SK-N-SH (cell line): ENCODE results near the gene SPDYA. TPM values are rescaled to one million over a fixed set of nuclear protein-coding genes. Genes with fewer than 3 reads are reported as not detected.

Experiments used
- CTCF ChIA-PET: fragments of 300-600, 350-600 bp; formaldehyde crosslinking; extraction: SDS; loops from one replicate; lab custom pipeline; 2021; lab: Yijun Ruan, JAX
- POLR2A ChIA-PET: fragments of 350-600 bp; sonication (Branson Sonifier 250); formaldehyde crosslinking; extraction: SDS; loops from one replicate; lab custom pipeline; 2020; ENCODE audit warnings: antibody characterized with exemption, inconsistent platforms; lab: Yijun Ruan, JAX
- DNase-seq: peaks from one replicate; pipeline ENCODE4 v3.0.0; 2012
- H2AFZ ChIP-seq: fragments of 200-600 bp; sonication (generic); 2 replicates; pipeline ENCODE4 v1.8.1; 2016; ENCODE audit warnings: antibody characterized with exemption, mild to moderate bottlenecking, low read depth
- H3F3A ChIP-seq: fragments of 200-600 bp; sonication (generic); replicated peaks from 2 replicates; pipeline ENCODE3; 2016; ENCODE audit warnings: antibody characterized with exemption, mild to moderate bottlenecking; ENCODE audit not compliant: insufficient read depth
- H3K27ac ChIP-seq, 2 experiments: fragments of 200-500 bp in 1 of 2; fragments of 200-600 bp in 1 of 2; sonication (Bioruptor generic) in 1 of 2; sonication (generic), shearing (Covaris generic) in 1 of 2; 2 replicates each; pipeline versions ENCODE4 v1.5.1 to v1.6.1; 2014 to 2016; ENCODE audit warnings: low read depth in 2 of 2, inconsistent platforms in 1 of 2, low read length in 1 of 2, mild to moderate bottlenecking in 1 of 2, mixed read lengths in 1 of 2
- H3K27me3 ChIP-seq: fragments of 200-600 bp; sonication (generic), shearing (Covaris generic); 2 replicates; pipeline ENCODE4 v1.6.1; 2016; ENCODE audit warnings: mixed run types; ENCODE audit not compliant: insufficient read depth
- H3K36me3 ChIP-seq, 2 experiments: fragments of 200-500 bp in 1 of 2; fragments of 200-600 bp in 1 of 2; sonication (Bioruptor generic) in 1 of 2; sonication (generic) in 1 of 2; replicated peaks in 1 of 2; 2 replicates each; pipeline versions ENCODE3 to v1.5.1; 2014 to 2016; ENCODE audit warnings: low read length in 1 of 2, mild to moderate bottlenecking in 1 of 2; ENCODE audit not compliant: insufficient read depth in 2 of 2, control insufficient read depth in 1 of 2
- H3K4me1 ChIP-seq, 2 experiments: fragments of 200-500 bp in 1 of 2; fragments of 200-600 bp in 1 of 2; sonication (Bioruptor generic) in 1 of 2; sonication (generic), shearing (Covaris generic) in 1 of 2; 2 replicates each; pipeline versions ENCODE4 v1.5.1 to v1.6.1; 2014 to 2016; ENCODE audit warnings: low read depth in 1 of 2, low read length in 1 of 2, mixed run types in 1 of 2; ENCODE audit not compliant: insufficient read depth in 2 of 2, control insufficient read depth in 1 of 2
- H3K4me2 ChIP-seq: fragments of 200-600 bp; sonication (generic), shearing (Covaris generic); 2 replicates; pipeline ENCODE4 v1.6.1; 2017; ENCODE audit warnings: mixed run types
- H3K4me3 ChIP-seq, 2 experiments: fragments of 200-500 bp in 1 of 2; fragments of 200-600 bp in 1 of 2; sonication (Bioruptor generic) in 1 of 2; sonication (generic), shearing (Covaris generic) in 1 of 2; 2 replicates each; pipeline versions ENCODE4 v1.5.1 to v1.8.1; 2014 to 2016; ENCODE audit warnings: low read depth in 2 of 2, inconsistent platforms in 1 of 2, low read length in 1 of 2, mild to moderate bottlenecking in 1 of 2, mixed read lengths in 1 of 2, moderate library complexity in 1 of 2
- H3K79me2 ChIP-seq: fragments of 200-600 bp; sonication (generic); 2 replicates; pipeline ENCODE4 v1.8.1; 2017; ENCODE audit warnings: mild to moderate bottlenecking; ENCODE audit not compliant: insufficient read depth
- H3K9ac ChIP-seq: fragments of 200-600 bp; sonication (generic); 2 replicates; pipeline ENCODE4 v1.6.1; 2017; ENCODE audit warnings: mixed run types
- H3K9me2 ChIP-seq: fragments of 200-600 bp; sonication (generic); 2 replicates; pipeline ENCODE4 v1.6.1; 2017; ENCODE audit warnings: mixed run types
- H3K9me3 ChIP-seq: fragments of 200-600 bp; sonication (generic); 2 replicates; pipeline ENCODE4 v1.6.1; 2017; ENCODE audit warnings: mixed run types, mild to moderate bottlenecking, moderate library complexity
- H4K20me1 ChIP-seq: fragments of 200-600 bp; sonication (generic); 2 replicates; pipeline ENCODE4 v1.6.1; 2017; ENCODE audit warnings: mild to moderate bottlenecking, mixed run types; ENCODE audit not compliant: insufficient read depth
- CHD2 ChIP-seq: fragments of 150-350 bp; IDR thresholded peaks from 2 replicates; pipeline ENCODE4 v1.6.1; 2018; ENCODE audit warnings: low read length; ENCODE audit not compliant: partially characterized antibody
- ELF1 ChIP-seq: IDR thresholded peaks from 2 replicates; pipeline ENCODE4 v1.4.0; 2012
- FOSL2 ChIP-seq: IDR thresholded peaks from 2 replicates; pipeline ENCODE4 v1.4.0; 2012; ENCODE audit warnings: low read depth, mild to moderate bottlenecking, moderate library complexity, borderline replicate concordance
- FOXJ3 ChIP-seq: sonication (generic); formaldehyde crosslinking; IDR thresholded peaks from 2 replicates; pipeline ENCODE4 v1.5.1; 2020; ENCODE audit warnings: mild to moderate bottlenecking, missing genetic modification reagents
- FOXM1 ChIP-seq: IDR thresholded peaks from 2 replicates; pipeline ENCODE4 v1.4.0; 2012; ENCODE audit warnings: low read depth, mild to moderate bottlenecking
- NFIC ChIP-seq: IDR thresholded peaks from 2 replicates; pipeline ENCODE4 v1.4.0; 2012; ENCODE audit warnings: borderline replicate concordance
- NRF1 ChIP-seq: IDR thresholded peaks from 2 replicates; pipeline ENCODE4 v1.6.1; 2012; ENCODE audit warnings: low read depth, mild to moderate bottlenecking, low read length
- RXRA ChIP-seq: IDR thresholded peaks from 2 replicates; pipeline ENCODE4 v1.4.0; 2012; ENCODE audit warnings: low read depth, mild to moderate bottlenecking, borderline replicate concordance
- SIN3A ChIP-seq: IDR thresholded peaks from 2 replicates; pipeline ENCODE4 v1.6.1; 2012; ENCODE audit warnings: low read depth, mild to moderate bottlenecking, low read length, moderate library complexity, borderline replicate concordance
- TAF1 ChIP-seq: IDR thresholded peaks from 2 replicates; pipeline ENCODE4 v1.6.1; 2012; ENCODE audit warnings: low read depth, mild to moderate bottlenecking, low read length, moderate library complexity, borderline replicate concordance
- TCF12 ChIP-seq: IDR thresholded peaks from 2 replicates; pipeline ENCODE4 v1.4.0; 2012
- TEAD4 ChIP-seq: IDR thresholded peaks from 2 replicates; pipeline ENCODE4 v1.4.0; 2012; ENCODE audit warnings: mild to moderate bottlenecking, borderline replicate concordance; ENCODE audit not compliant: insufficient read depth
- YY1 ChIP-seq: IDR thresholded peaks from 2 replicates; pipeline ENCODE4 v1.4.0; 2012; ENCODE audit warnings: low read depth, mild to moderate bottlenecking
- WGBS: methylation state at CpG from one replicate; pipeline ENCODE4 v1.1.6; 2017; ENCODE audit warnings: low lambda C conversion rate; 5-methylcytosine and 5-hydroxymethylcytosine counted together
- polyA plus RNA-seq, 3 experiments: library from polyadenylated mRNA; depleted of rRNA; stranded (reverse); fragments of >200 nt; gene quantifications; 2 replicates each; pipeline ENCODE4 v1.2.3, GENCODE V29; 2012
- TF ChIP-seq, protein P1 (sequence below): fragments of 200-600 bp; sonication (generic); IDR thresholded peaks from 2 replicates; pipeline ENCODE4 v1.6.1; 2017; ENCODE audit warnings: antibody characterized with exemption, mild to moderate bottlenecking, moderate library complexity
- TF ChIP-seq, protein P2 (sequence below): IDR thresholded peaks from 2 replicates; pipeline ENCODE4 v1.4.0; 2012; ENCODE audit warnings: low read depth
- TF ChIP-seq, protein P3 (sequence below): IDR thresholded peaks from 2 replicates; pipeline ENCODE4 v1.4.0; 2012; ENCODE audit warnings: low read depth, borderline replicate concordance
- TF ChIP-seq, protein P4 (sequence below): IDR thresholded peaks from 2 replicates; pipeline ENCODE4 v1.4.0; 2012; ENCODE audit warnings: low read depth, borderline replicate concordance

The SPDYA gene
- polyA plus RNA-seq, 1 of the 3 experiments (the other 2 are of a cell fraction): not detected

- H3K4me2 ChIP-seq: no peak overlapping the region
- no peak overlapping the region for H3K9ac ChIP-seq
- 81% methylated on average over 3 of the region's 3 CpGs for WGBS
- H3K4me3 ChIP-seq: no peak overlapping the region
- ChIA-PET CTCF (no interaction called here), POLR2A (no interaction called here)
- peaks cover 35% of the 10 kb centered on the region for H3K79me2 ChIP-seq
- no peak overlapping the region for H3K27ac ChIP-seq
- DNase-seq: no peak
- H2AFZ ChIP-seq: no peak overlapping the region
- no peaks in the 10 kb centered on the region for H3K9me2 ChIP-seq
- no peaks in the 10 kb centered on the region for H4K20me1 ChIP-seq
- no peaks in the 10 kb centered on the region for H3K36me3 ChIP-seq
- peaks cover 10% of the 10 kb centered on the region; the same call in 1 of the 2 replicates for H3K27me3 ChIP-seq
- no peak for TF ChIP-seq TEAD4
- TF ChIP-seq, protein P1, sequence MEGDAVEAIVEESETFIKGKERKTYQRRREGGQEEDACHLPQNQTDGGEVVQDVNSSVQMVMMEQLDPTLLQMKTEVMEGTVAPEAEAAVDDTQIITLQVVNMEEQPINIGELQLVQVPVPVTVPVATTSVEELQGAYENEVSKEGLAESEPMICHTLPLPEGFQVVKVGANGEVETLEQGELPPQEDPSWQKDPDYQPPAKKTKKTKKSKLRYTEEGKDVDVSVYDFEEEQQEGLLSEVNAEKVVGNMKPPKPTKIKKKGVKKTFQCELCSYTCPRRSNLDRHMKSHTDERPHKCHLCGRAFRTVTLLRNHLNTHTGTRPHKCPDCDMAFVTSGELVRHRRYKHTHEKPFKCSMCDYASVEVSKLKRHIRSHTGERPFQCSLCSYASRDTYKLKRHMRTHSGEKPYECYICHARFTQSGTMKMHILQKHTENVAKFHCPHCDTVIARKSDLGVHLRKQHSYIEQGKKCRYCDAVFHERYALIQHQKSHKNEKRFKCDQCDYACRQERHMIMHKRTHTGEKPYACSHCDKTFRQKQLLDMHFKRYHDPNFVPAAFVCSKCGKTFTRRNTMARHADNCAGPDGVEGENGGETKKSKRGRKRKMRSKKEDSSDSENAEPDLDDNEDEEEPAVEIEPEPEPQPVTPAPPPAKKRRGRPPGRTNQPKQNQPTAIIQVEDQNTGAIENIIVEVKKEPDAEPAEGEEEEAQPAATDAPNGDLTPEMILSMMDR: no peak
- TF ChIP-seq TAF1: no peak
- TF ChIP-seq FOSL2: no peak
- no peak for TF ChIP-seq TCF12
- TF ChIP-seq YY1: no peak
- TF ChIP-seq, protein P2, sequence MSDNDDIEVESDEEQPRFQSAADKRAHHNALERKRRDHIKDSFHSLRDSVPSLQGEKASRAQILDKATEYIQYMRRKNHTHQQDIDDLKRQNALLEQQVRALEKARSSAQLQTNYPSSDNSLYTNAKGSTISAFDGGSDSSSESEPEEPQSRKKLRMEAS: no peak
- TF ChIP-seq, protein P3, sequence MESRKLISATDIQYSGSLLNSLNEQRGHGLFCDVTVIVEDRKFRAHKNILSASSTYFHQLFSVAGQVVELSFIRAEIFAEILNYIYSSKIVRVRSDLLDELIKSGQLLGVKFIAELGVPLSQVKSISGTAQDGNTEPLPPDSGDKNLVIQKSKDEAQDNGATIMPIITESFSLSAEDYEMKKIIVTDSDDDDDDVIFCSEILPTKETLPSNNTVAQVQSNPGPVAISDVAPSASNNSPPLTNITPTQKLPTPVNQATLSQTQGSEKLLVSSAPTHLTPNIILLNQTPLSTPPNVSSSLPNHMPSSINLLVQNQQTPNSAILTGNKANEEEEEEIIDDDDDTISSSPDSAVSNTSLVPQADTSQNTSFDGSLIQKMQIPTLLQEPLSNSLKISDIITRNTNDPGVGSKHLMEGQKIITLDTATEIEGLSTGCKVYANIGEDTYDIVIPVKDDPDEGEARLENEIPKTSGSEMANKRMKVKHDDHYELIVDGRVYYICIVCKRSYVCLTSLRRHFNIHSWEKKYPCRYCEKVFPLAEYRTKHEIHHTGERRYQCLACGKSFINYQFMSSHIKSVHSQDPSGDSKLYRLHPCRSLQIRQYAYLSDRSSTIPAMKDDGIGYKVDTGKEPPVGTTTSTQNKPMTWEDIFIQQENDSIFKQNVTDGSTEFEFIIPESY: no peak
- no peak for TF ChIP-seq FOXJ3 (CRISPR knock-in tag)
- no peak for TF ChIP-seq FOXM1
- no peak for TF ChIP-seq SIN3A
- no peak for TF ChIP-seq ELF1
- TF ChIP-seq, protein P4, sequence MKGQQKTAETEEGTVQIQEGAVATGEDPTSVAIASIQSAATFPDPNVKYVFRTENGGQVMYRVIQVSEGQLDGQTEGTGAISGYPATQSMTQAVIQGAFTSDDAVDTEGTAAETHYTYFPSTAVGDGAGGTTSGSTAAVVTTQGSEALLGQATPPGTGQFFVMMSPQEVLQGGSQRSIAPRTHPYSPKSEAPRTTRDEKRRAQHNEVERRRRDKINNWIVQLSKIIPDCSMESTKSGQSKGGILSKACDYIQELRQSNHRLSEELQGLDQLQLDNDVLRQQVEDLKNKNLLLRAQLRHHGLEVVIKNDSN: no peak
- TF ChIP-seq CHD2: no peak
- TF ChIP-seq NFIC: no peak
- TF ChIP-seq RXRA: no peak
- no peak for TF ChIP-seq NRF1
- H3F3A ChIP-seq: peaks cover 3% of the 10 kb centered on the region
- peaks cover 10 to 17% of the 10 kb centered on the region in 2 experiments; a peak in 3 of 4 replicates for H3K4me1 ChIP-seq
- H3K9me3 ChIP-seq: no peaks in the 10 kb centered on the region
Measured at GRCh38 chr2:28871620-28872019, 61.0 kb downstream of the SPDYA start.
